HepG2 (cell line): ENCODE measurements around the gene DNMT3L. TPM values are rescaled to one million over a fixed set of nuclear protein-coding genes. Genes with fewer than 3 reads are reported as not detected.

Experiments
- ARID3A ChIP-seq: IDR thresholded peaks from 2 replicates; pipeline ENCODE4 v1.6.1; 2012; ENCODE audit warnings: low read depth, low read length, improper control_type of control experiment
- FOSL2 ChIP-seq: sonication (generic); formaldehyde crosslinking; IDR thresholded peaks from 2 replicates; pipeline ENCODE4 v1.4.0; 2020; ENCODE audit warnings: missing genetic modification reagents
- FOXP1 ChIP-seq, 2 experiments: fragments of 450-650 bp in 1 of 2; IDR thresholded peaks; 2 replicates each; pipeline ENCODE4 v1.6.1; 2017 to 2018; ENCODE audit warnings: antibody characterized with exemption in 1 of 2
- FOXP4 ChIP-seq: sonication (generic); formaldehyde crosslinking; IDR thresholded peaks from 2 replicates; pipeline ENCODE4 v1.4.0; 2020; ENCODE audit warnings: missing genetic modification reagents
- HDAC2 ChIP-seq: sonication (generic); formaldehyde crosslinking; IDR thresholded peaks from 2 replicates; pipeline ENCODE4 v1.4.0; 2020; ENCODE audit warnings: missing genetic modification reagents
- PRDM4 ChIP-seq: sonication (generic); formaldehyde crosslinking; IDR thresholded peaks from 2 replicates; pipeline ENCODE4 v1.9.0; 2021; ENCODE audit warnings: missing genetic modification reagents, borderline replicate concordance
- SAFB2 ChIP-seq: sonication (generic); formaldehyde crosslinking; IDR thresholded peaks from 2 replicates; pipeline ENCODE4 v1.5.1; 2020; ENCODE audit warnings: missing genetic modification reagents, low read depth, mild to moderate bottlenecking, borderline replicate concordance
- SAP130 ChIP-seq: IDR thresholded peaks from 2 replicates; pipeline ENCODE4 v1.6.1; 2016; ENCODE audit warnings: low read depth
- SNRNP70 ChIP-seq: fragments of 200-400 bp; formaldehyde crosslinking; IDR thresholded peaks from 2 replicates; pipeline ENCODE4 v1.6.1; 2017; ENCODE audit warnings: mild to moderate bottlenecking, low read depth, low read length, moderate library complexity
- SP140L ChIP-seq: sonication (generic); formaldehyde crosslinking; IDR thresholded peaks from 2 replicates; pipeline ENCODE4 v1.4.0; 2020; ENCODE audit warnings: missing genetic modification reagents, borderline replicate concordance
- ZMYM2 ChIP-seq: sonication (generic); formaldehyde crosslinking; IDR thresholded peaks from 2 replicates; pipeline ENCODE4 v1.8.0; 2022; ENCODE audit warnings: mild to moderate bottlenecking, missing genetic modification reagents
- ZNF276 ChIP-seq: sonication (generic); formaldehyde crosslinking; IDR thresholded peaks from 2 replicates; pipeline ENCODE4 v1.4.0; 2020; ENCODE audit warnings: mild to moderate bottlenecking, low read depth, missing genetic modification reagents
- ZNF446 ChIP-seq: sonication (generic); formaldehyde crosslinking; IDR thresholded peaks from 2 replicates; pipeline ENCODE4 v1.5.0; 2020; ENCODE audit warnings: mild to moderate bottlenecking, missing genetic modification reagents
- ZNF460 ChIP-seq: sonication (generic); formaldehyde crosslinking; IDR thresholded peaks from 2 replicates; pipeline ENCODE4 v1.5.1; 2020; ENCODE audit warnings: missing genetic modification reagents, mild to moderate bottlenecking, borderline replicate concordance
- ZNF576 ChIP-seq: sonication (generic); formaldehyde crosslinking; IDR thresholded peaks from 2 replicates; pipeline ENCODE4 v1.4.0; 2020; ENCODE audit warnings: mild to moderate bottlenecking, missing genetic modification reagents
- ZNF615 ChIP-seq: sonication (generic); formaldehyde crosslinking; IDR thresholded peaks from 2 replicates; pipeline ENCODE4 v1.5.0; 2020; ENCODE audit warnings: mild to moderate bottlenecking, missing genetic modification reagents, borderline replicate concordance
- ZNF670 ChIP-seq: sonication (generic); formaldehyde crosslinking; IDR thresholded peaks from 2 replicates; pipeline ENCODE4 v1.8.0; 2022; ENCODE audit warnings: mild to moderate bottlenecking, missing genetic modification reagents, borderline replicate concordance
- ZNF777 ChIP-seq: sonication (generic); formaldehyde crosslinking; IDR thresholded peaks from 2 replicates; pipeline ENCODE4 v1.4.0; 2020; ENCODE audit warnings: missing genetic modification reagents
- ZNF788 ChIP-seq: sonication (generic); formaldehyde crosslinking; IDR thresholded peaks from 2 replicates; pipeline ENCODE4 v1.5.0; 2020; ENCODE audit warnings: mild to moderate bottlenecking, missing genetic modification reagents, borderline replicate concordance
- ZSCAN12 ChIP-seq: sonication (generic); formaldehyde crosslinking; IDR thresholded peaks from 2 replicates; pipeline ENCODE4 v1.9.0; 2021; ENCODE audit warnings: mild to moderate bottlenecking, missing genetic modification reagents
- polyA plus RNA-seq, 8 experiments: library from polyadenylated mRNA; depleted of rRNA in 3 of 8; stranded (reverse) in 7 of 8; unstranded in 1 of 8; fragments of >200 nt; fragmentation: Illumina TruSeq in 4 of 8; extraction: Trizol in 4 of 8; gene quantifications; 2 replicates each; pipeline versions ENCODE4 v1.2.1 to v1.2.3, GENCODE V29; 2011 to 2016; ENCODE audit warnings: low read depth in 4 of 8, missing spikeins in 1 of 8, mixed read lengths in 1 of 8; ENCODE audit not compliant: insufficient read depth in 1 of 8
- total RNA-seq, 5 experiments: library from RNA; depleted of rRNA; stranded (reverse); fragments of >200 nt; fragmentation: Illumina TruSeq; extraction: Trizol; gene quantifications; 2 replicates each; pipeline ENCODE4 v1.2.3, GENCODE V29; 2016; ENCODE audit warnings: low read depth in 1 of 5

The DNMT3L gene
- total and polyA plus RNA-seq, 2 of the 13 experiments (the other 11 are each of a cell fraction or from before 2014, with no cell fraction given) = 0.75 to 1.7 TPM

- TF ChIP-seq ZNF615 (CRISPR knock-in tag) (no peak), ZMYM2 (CRISPR knock-in tag) (no peak), ZNF276 (CRISPR knock-in tag) (no peak), PRDM4 (CRISPR knock-in tag) (no peak), HDAC2 (CRISPR knock-in tag) (peak; percentile 74; the same call in 1 of the 2 replicates), SNRNP70 (no peak), ARID3A (no peak), SAP130 (peak; percentile 95), ZNF446 (no peak), ZNF670 (CRISPR knock-in tag) (no peak), ZNF777 (CRISPR knock-in tag) (no peak; the same call in 1 of the 2 replicates), FOXP4 (CRISPR knock-in tag) (peak; percentile 56; the same call in 1 of the 2 replicates), SAFB2 (CRISPR knock-in tag) (no peak), ZNF576 (CRISPR knock-in tag) (no peak), ZNF460 (CRISPR knock-in tag) (no peak), FOXP1 (IDR thresholded peaks at IDR 0.05) (no peak), FOXP1 (CRISPR knock-in tag; IDR thresholded peaks at IDR 0.05) (peak; percentile 34; the same call in 1 of the 2 replicates), SP140L (CRISPR knock-in tag) (no peak), ZSCAN12 (CRISPR knock-in tag) (no peak), FOSL2 (CRISPR knock-in tag) (0 out of 2 replicates have a peak, but pooled peaks have one; percentile 13), ZNF788 (CRISPR knock-in tag) (0 out of 2 replicates have a peak, but pooled peaks have one; percentile 30)
Measured at GRCh38 chr21:44303490-44303981, 41.8 kb upstream of the DNMT3L start (continued).
